HL-60/S4 treated with retinoic acid at 250 ng/mL for 4 days and 3 days (cell line): Measurements from ENCODE around the gene C19orf33.

Experiments
- in situ Hi-C: fragments of 300-500 bp; cut with MboI; formaldehyde crosslinking; loops from 2 replicates; pipeline ENCODE4 v1.7.0; 2022; ENCODE audit warnings: low sequenced_read_pairs

C19orf33 gene

DNA sequence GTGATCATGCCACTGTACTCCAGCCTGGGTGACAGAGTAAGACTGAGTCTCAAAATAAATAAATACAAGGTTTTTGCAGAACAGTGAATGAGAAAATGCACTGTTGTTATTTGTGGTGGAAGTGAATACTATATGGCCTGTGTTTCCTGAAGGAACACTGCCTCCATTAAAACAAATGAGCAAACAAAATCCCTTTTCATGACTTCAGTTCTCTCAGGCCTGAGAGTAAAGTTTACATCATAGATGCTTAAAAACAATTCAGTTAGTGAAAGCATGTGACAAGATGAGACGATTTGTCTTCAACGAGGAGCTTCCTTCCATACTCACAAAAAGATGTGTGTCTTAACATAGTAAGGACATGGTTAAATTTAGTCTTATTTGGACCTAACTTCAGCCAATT is 25.3 kb upstream of the C19orf33 start:
- in situ Hi-C loops = no loop called here

DNA sequence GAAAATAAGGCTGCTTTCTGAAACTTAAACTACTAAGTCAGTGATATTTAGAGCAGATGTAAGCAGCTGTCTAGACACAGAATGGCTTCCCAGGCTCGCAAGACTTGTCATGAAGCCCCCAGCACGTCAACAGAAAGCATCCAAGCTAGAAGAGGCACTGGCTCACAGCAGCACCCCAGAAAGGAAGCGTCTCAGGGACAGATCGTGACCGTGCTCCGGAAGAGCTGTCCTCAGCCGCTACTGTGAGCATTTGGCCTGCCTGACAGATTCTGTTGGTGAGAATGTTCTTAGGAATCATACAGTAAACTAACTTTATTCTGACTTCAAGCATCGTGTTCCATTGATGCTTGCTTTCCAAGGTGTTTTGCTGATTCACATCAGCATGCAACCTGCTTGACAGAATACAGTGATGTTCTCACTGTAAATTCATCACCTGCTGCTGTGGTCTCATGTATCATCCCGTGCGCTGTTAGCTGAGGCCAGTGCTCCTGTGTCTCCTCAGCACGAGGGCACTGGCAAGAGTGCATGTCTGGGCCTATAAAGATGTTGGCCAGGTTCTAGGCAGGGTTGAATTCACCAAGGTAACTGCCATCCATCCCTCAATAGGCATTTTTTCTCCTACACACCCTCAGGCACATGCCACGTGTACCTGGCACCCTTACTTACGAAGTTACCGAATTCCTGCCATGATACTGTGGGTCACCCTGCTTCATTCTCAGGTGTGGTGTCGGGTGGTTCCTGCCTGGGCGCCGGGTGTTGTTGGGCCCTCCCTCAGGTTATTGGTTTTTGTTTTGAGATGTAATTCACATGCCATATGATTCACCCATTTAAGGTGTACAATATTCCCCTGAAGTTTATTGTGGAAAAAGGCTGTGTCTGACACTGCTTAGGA is 23.8 kb upstream of the C19orf33 start:
- in situ Hi-C loops = no loop called here

DNA sequence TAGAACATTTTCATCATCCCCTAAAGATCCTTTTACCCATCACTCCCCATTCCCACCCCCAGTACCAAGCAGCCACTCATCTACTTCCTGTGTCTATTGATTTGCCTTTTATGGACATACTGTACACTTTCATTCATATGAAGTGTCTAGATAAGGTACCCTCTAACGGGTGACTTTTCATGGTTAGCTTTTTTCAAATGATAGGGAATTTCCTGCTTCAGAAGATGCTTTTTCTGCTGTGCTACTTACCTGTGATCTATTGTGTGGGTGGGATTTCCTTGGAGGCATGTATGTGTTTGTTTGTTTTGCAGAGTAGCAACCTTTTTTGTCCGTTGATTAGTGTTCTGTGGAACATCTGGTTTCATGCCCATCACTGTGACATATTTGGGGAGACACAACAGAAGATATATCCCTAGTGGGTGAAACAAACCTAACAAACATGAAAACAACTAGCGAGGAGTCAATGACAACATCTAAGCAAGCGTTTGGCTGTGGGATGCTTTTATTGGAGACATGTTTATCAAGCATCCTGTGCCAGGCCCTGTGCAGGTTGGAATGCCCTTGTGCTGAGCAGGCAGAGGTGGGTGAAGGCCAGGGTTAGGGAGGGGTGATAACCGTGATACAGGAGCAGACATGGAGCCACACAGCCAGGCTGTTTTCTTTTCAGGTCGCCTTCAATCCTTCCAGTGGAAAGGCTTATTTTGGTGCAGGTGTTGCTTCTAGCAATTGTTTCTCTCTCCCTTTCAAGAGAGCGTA is 22.1 kb upstream of the C19orf33 start:
- in situ Hi-C loops = no loop called here

DNA sequence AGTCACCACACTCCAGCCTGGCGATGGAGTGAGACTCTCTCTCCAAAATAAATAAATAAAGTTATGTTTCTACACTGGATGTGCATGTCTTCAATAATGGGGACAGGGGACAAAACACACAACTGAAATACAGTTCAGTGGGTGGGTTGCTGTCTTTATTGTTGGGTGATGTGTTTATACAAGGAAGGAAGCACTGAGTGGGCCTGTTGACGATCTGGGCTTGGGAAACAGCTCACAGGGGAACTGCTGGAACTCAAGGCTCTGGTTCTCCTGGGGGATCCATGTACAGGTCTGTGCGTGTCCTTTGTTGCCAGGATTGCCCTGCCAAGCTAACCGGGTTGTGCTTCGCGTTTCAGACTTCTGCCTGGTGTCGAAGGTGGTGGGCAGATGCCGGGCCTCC is 20.8 kb upstream of the C19orf33 start:
- in situ Hi-C loops = no loop called here

DNA sequence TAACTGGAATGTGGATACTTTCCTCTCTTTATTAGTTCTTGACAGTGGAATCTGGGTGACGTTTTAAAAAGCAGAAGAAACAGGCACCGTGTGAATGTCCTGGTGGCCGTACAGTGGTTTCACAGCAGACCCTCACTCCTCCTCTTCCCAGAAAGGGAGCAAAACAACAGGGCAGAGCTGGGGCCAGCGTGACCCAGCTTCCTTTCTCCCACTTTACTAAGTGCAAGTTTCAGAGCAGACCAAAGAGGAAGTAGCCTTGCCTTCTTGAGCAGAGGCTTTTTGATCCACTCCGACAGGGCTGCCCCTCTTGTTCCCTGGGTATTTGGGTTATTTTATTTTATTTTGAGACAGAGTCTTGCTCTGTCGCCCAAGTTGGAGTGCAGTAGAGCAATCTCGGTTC is 19.6 kb upstream of the C19orf33 start:
- in situ Hi-C loops = no loop called here

DNA sequence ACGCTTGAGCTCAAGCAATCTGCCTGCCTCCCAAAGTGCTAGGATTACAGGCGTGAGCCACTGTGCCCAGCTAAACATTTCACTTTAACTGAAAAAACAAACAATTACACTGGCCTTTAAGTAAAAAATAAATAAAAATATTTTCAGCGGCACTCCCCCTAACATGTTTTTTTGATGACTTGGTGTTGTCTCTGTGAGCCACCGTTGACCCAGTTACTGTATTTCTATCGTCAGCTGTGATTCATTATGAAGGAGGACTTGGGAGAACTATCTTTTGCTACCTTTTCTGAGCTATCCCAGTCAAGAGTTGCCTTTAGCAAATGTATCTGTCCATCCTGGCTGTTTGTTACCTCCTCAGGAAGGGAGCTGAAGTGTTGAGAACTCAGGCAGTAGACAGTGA is 18.5 kb upstream of the C19orf33 start:
- in situ Hi-C loops = no loop called here

DNA sequence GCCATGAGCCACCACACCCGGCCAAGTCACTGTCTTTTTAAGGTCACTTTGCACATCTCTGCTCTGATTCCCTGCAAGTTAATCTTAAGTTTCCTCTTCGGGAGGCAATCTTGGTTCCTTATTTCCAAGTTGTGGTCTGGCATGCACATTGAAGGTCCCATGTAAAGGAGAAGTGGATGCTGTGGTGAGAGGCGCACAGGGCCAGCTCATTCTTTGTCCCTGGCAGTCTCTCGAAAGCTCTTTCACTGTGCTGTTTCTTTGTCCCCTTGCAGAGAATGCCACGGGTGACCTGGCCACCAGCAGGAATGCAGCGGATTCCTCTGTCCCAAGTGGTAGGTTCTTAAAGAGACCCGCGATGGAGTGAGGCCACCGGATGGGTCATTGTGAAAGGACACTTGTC is 16.4 kb upstream of the C19orf33 start:
- in situ Hi-C loops = no loop called here

DNA sequence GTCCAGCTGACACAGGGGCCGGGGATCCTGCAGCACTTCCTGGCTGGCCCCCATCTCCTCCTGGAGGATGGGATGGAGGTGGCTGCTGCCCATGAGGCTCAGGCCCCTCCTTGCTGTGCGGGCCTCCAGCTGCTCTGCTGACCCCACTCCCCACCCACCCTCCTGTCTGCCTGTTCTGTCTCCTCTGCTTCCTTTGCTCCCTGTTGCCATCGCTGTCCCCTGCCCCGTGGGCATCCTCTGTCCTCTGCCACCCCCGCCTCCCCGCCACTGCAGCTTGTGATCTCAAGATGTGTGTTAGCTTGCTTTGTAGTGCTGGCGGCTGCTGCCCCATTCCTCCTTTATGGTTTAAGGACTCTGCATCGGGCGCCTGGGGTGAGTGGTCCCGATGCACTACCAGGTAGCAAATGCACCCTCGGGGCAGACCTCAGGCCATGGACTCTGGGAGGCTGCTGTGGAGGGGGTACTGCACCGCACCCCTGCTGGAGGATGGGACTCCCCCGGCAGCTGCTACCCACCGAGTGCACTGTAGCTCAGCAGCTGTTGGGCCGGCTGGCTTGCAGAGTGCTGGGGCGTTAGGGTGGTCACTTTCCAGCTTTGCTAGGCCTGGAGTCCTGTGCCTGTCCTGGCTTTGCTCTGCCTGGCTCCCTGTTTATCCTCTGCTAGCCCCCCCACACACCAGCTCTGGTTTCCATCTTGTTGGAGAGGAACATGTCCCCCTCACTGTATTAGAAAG is 15.8 kb upstream of the C19orf33 start:
- in situ Hi-C loops = no loop called here

DNA sequence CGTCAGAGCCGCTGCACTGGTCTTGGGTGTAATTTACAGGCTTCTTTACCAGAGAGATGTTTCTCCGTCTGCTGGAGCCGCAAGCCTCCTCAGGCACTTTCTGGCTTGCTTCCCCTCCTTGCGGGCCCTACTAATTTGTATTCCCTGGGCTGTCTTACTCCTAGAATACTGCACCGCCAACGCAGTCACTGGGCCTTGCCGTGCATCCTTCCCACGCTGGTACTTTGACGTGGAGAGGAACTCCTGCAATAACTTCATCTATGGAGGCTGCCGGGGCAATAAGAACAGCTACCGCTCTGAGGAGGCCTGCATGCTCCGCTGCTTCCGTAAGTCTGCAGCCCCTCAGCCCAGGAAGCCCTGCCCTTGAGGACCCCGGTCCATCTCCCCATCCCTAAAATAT is 14.1 kb upstream of the C19orf33 start:
- in situ Hi-C loops = no loop called here

DNA sequence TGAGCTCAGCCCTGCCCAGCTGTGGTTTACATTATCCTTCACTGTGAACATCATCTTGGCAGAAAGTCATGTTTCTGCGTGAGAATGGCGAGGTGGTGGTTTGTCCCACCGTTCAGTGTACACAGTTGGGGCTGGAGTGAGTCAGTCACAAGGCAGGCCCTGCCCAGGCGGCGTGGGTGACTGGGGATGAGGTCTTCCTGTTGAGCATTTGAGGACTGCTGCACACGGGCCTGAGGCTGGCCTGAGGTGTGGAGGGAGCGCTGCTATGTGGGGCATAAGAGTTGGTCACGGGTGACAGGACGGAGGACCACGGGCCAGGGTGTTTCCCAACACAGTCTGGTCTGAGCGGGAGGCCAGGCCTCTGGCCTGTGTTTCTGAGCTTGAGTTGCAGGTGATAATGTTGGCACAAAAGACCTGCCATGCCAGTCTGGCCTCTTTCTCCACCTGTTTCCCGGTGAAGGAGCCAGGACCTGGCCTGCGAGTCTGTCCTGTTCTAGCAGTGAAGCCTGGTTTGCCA is 13.4 kb upstream of the C19orf33 start:
- in situ Hi-C loops = no loop called here

DNA sequence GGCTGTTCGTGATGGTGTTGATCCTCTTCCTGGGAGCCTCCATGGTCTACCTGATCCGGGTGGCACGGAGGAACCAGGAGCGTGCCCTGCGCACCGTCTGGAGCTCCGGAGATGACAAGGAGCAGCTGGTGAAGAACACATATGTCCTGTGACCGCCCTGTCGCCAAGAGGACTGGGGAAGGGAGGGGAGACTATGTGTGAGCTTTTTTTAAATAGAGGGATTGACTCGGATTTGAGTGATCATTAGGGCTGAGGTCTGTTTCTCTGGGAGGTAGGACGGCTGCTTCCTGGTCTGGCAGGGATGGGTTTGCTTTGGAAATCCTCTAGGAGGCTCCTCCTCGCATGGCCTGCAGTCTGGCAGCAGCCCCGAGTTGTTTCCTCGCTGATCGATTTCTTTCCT is 12.2 kb upstream of the C19orf33 start:
- in situ Hi-C loops = no loop called here

DNA sequence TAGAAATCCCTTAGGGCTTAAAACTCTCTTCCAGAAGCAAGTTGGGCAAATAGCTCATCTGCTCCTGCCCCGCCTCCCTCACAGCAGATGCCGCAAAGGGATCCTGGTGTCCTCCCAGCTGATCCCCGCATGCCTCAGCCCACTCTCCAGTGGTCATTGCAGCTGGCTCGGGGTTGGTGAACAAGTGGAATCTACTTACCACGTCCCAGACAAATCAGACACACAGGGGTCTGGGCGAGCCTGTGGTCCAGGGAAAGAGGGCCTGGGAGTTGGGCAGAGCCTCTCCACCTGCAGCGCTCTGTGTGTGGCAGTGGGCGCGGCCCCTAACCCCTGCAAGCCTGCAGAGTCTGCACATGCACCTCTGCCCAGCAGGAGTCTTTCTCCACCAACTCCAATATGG is 10.8 kb upstream of the C19orf33 start:
- in situ Hi-C loops = no loop called here

DNA sequence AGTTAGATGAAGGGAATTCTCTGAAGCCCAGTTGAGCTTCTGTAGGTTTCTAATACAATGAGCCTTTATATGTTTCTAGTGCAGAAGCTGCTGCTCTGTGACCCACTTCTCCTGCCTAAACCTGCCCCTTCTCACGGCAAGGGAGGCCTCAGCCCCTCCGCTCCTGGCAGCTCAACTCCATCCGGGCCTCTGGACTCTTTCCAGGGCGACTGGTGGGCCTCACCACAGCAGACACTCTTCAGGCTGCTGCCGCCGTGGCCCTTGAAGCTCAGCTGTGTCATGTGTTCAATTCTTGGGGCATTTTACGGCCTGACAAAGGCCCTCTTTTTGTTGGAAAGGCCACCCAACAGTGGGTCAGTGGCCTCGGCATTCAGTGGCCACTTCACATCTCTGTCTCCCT is 10.0 kb upstream of the C19orf33 start:
- in situ Hi-C loops = no loop called here

DNA sequence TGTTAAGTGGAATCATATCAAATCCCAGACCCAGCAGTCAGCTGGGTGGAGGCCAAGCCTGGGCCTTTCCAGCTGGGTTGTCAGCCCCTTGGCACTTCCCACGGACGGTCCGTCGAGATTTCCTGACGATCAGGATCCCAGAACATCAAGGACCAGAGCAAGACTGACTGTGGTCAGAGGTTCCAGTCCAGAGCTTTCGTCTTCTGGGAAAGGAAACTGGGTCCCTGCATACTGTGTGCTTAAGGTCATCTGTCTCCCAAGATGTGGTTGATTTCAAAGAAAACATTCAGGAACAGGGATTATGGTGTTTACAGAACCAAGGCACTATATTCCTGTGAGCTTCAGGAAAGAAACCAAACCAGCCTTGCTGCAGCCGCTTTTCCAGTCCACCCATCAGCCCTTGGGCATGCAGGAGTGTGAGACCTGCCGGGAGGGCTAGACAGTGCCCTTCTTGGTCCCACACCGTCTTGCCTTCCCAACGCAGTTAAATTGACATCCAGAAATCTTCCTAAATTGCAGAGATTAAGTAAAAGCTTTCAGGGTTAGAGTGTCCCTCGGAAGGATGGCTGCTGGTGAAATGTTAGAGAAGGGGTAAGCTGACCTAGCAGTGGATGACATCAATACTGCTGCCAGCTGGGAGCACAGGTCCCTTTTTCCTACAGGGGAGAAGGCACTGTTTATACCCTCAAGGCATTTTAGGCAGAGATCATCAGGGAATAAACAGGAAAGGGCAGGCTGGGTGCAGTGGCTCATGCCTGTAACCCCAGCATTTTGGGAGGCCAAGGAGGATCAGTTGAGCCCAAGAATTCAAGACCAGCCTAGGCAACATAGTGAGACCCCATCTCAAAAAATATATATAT is 5.0 kb upstream of the C19orf33 start:
- in situ Hi-C loops = no loop called here

DNA sequence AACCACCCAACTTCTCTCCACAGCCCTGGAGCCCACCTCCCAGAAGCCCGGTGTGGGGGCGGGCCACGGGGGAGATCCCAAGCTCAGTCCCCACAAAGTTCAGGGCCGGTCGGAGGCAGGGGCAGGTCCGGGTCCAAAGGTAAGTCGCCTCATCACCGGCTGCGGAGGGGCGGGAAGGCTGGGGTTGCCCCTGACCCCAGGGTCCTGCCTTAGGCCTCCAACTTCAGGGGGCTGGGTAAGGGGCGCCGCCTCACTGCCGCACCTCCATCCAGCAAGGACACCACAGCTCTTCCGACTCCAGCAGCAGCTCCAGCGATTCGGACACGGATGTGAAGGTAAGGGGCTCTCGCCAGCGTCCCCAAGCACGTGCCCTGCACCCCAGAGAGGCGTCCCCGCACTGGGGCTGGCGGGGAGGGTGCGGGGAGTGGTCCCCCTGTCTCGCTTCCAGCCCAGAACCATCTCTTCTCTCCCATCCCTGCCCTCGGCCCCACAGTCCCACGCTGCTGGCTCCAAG is 358 bp downstream of the C19orf33 start:
- in situ Hi-C loops = no loop called here

DNA sequence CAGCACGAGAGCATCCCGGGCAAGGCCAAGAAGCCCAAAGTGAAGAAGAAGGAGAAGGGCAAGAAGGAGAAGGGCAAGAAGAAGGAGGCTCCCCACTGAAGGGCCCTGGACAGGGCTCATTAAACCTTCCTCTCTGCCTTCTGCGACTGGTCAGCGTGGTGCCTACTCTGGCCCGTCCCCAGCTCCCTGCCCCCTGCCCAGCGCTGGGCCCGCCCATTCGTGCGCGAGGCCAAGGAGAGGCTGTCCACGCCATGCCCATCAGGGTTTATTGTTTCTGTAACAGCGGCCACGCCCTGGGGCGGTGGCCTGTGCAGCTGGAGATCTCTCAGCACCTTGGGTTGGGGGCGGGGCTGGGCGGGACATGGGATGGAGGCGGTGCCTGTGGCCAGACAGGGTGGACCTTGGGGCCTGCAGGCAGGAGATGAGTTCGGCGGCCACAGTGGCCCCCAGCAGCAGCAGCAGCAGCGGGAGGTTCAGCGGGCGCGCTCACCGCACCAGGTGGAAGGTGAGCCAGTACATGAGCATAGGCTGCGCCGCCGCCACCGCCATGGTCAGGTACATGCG is 897 bp downstream of the C19orf33 start:
- in situ Hi-C loops = no loop called here

DNA sequence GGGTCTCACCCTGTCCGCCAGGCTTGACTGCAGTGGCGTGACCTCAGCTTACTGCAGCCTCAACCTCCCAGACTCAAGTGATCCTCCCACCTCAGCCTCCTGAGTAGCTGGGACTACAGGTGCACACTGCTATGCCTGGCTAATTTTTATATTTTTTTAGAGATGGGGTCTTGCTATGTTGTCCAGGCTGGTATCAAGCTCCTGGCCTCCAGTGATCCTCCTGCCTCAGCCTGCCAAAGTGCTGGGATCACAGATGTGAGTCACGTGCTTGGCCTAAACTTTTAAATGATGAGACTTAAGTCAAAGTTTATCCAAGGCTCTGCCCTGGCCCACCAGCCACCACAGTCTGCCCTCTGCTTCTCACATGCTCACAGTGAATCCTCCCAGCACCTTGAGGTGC is 2.2 kb downstream of the C19orf33 start:
- in situ Hi-C loops = no loop called here

DNA sequence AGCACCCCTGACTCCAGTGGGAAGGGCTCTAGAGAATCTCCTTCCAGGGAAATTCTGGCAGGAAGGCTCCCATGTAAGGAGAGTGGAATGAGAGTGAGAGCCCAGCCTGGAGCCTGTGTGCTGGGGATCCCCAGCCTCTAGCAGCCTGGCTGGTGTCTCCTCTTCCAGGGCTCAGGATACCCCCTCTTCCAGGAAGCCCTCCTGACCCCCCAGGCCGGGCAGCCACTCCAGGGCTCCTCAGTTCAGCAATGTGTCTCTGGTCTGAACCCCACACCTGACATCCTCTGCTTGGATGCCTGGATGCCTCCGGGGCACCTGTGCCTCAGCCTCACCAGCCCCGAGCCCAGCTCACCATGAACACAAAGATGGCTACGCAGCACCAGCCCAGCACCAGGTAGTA is 3.0 kb downstream of the C19orf33 start:
- in situ Hi-C loops = no loop called here

DNA sequence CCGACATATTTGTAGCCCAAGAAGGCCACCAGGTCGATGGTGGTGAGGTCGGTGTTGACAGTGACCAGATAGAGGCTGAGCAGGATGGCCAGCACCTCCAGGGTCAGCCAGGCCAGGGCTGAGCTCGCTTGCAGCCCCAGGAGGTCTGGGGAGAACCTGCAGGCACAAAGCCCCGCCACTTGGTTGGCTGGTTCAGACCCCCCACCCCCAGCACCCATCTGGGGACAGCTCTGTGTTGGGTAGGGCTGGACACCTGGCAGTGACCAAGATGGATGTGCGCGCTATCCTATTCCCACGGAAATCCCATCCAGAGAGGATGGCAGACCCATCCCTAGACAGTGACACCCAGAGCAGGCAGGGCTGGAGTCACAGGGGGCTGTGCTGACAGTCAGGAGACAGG is 3.5 kb downstream of the C19orf33 start:
- in situ Hi-C loops = no loop called here
